ENCODE results near the gene COL28A1.

- TF ChIP-seq POLR2AphosphoS5 (IDR thresholded peaks at IDR 0.05; ENCODE audit: borderline replicate concordance, low read depth, low read length), result no peak
- TF ChIP-seq EZH2 (IDR thresholded peaks at IDR 0.05), result no peak
Observed at GRCh38 chr7:7554649-7555575, 19.2 kb upstream of the COL28A1 start.

All from SK-N-MC (cell line).